ENCODE measurements around the gene ZNF333.

- TF ChIP-seq, protein P1, sequence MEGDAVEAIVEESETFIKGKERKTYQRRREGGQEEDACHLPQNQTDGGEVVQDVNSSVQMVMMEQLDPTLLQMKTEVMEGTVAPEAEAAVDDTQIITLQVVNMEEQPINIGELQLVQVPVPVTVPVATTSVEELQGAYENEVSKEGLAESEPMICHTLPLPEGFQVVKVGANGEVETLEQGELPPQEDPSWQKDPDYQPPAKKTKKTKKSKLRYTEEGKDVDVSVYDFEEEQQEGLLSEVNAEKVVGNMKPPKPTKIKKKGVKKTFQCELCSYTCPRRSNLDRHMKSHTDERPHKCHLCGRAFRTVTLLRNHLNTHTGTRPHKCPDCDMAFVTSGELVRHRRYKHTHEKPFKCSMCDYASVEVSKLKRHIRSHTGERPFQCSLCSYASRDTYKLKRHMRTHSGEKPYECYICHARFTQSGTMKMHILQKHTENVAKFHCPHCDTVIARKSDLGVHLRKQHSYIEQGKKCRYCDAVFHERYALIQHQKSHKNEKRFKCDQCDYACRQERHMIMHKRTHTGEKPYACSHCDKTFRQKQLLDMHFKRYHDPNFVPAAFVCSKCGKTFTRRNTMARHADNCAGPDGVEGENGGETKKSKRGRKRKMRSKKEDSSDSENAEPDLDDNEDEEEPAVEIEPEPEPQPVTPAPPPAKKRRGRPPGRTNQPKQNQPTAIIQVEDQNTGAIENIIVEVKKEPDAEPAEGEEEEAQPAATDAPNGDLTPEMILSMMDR (IDR thresholded peaks at IDR 0.05): no peak
- TF ChIP-seq EZH2 (IDR thresholded peaks at IDR 0.05): no peak
These were observed 32.3 kb downstream of the ZNF333 start for GRCh38 chr19:14722127-14722526.
